K562 (cell line): Measurements from ENCODE around the gene TMEM131L. TPM values are rescaled to one million over a fixed set of nuclear protein-coding genes. Genes with fewer than 3 reads are reported as not detected.
A peak's percentile ranks its signal among the peaks of the same experiment; 100 is the strongest.

Experiments
- ATAC-seq: fragments of 200-7000 bp; cut with Tn5 transposase; 3 replicates; pipeline ENCODE4 v1.9.1; 2020; ENCODE audit warnings: moderate library complexity
- BruUV-seq: library from RNA; stranded (reverse); fragments of 400-500 nt; replicated peaks from 2 replicates; lab custom pipeline; 2021; lab: Mats Ljungman, UMichigan
- CTCF ChIA-PET: fragments of 300-600 bp; formaldehyde crosslinking; extraction: SDS; loops from one replicate; lab custom pipeline; 2021; ENCODE audit warnings: low intra/inter-chr PET ratio; lab: Yijun Ruan, JAX
- POLR2A ChIA-PET: fragments of 300-600, 350-650 bp; sonication (Branson Sonifier 250); formaldehyde crosslinking; extraction: SDS; loops from one replicate; lab custom pipeline; 2021; ENCODE audit warnings: antibody characterized with exemption, inconsistent platforms; lab: Yijun Ruan, JAX
- DNase-seq, 4 experiments: peaks; one replicate each; pipeline versions ENCODE4 v3.0.0 to v3.0.0-alpha.2; 2011 to 2018; ENCODE audit warnings: low spot score in 3 of 4, mixed read lengths in 3 of 4; ENCODE audit errors: extremely low read depth in 1 of 4
- FAIRE-seq: peaks from 2 replicates; lab custom pipeline; 2011; peaks lifted over from hg19 to GRCh38; lab: Jason Lieb, UNC
- H2AFZ ChIP-seq: 2 replicates; pipeline ENCODE4 v1.6.0; 2011; ENCODE audit warnings: low read depth, low read length, control low read depth, inconsistent platforms
- H3K27ac ChIP-seq: fragments of 200-600 bp; 3 replicates; pipeline ENCODE4 v1.8.0; 2011; ENCODE audit warnings: low read depth, mild to moderate bottlenecking, control low read depth, inconsistent platforms, low read length, moderate library complexity, mixed read lengths; ENCODE audit errors: extremely low read depth
- H3K27me3 ChIP-seq, 2 experiments: fragments of 300-600 bp in 1 of 2; 2 replicates in 1 of 2; 3 replicates in 1 of 2; pipeline versions ENCODE4 v1.6.0 to v1.8.0; 2011; ENCODE audit warnings: inconsistent platforms in 2 of 2, low read length in 2 of 2, mild to moderate bottlenecking in 1 of 2, mixed read lengths in 1 of 2, moderate library complexity in 1 of 2; ENCODE audit not compliant: control insufficient read depth in 2 of 2, insufficient read depth in 2 of 2
- H3K36me3 ChIP-seq: fragments of 300-600 bp; 3 replicates; pipeline ENCODE4 v1.8.0; 2011; ENCODE audit warnings: mild to moderate bottlenecking, low read length, inconsistent platforms; ENCODE audit not compliant: control insufficient read depth, insufficient read depth
- H3K4me1 ChIP-seq, 2 experiments: fragments of 200-600 bp in 1 of 2; replicated peaks in 1 of 2; 2 replicates in 1 of 2; 3 replicates in 1 of 2; pipeline versions ENCODE4 v1.5.1 to v1.8.0; 2011; ENCODE audit warnings: inconsistent platforms in 2 of 2, low read length in 2 of 2, mild to moderate bottlenecking in 1 of 2, mixed read lengths in 1 of 2, moderate library complexity in 1 of 2; ENCODE audit not compliant: control insufficient read depth in 2 of 2, insufficient read depth in 2 of 2
- H3K4me2 ChIP-seq: 2 replicates; pipeline ENCODE4 v1.6.1; 2011; ENCODE audit warnings: low read length, control low read depth, inconsistent platforms, mixed read lengths; ENCODE audit not compliant: insufficient read depth
- H3K4me3 ChIP-seq: fragments of 200-600 bp; sonication (generic), shearing (Covaris generic); 2 replicates; pipeline ENCODE4 v1.5.1; 2016; ENCODE audit warnings: control low read depth, inconsistent platforms
- H3K79me2 ChIP-seq: fragments of 200-600 bp; 3 replicates; pipeline ENCODE4 v1.8.0; 2011; ENCODE audit warnings: low read length, inconsistent platforms; ENCODE audit not compliant: control insufficient read depth, insufficient read depth
- H3K9ac ChIP-seq, 2 experiments: 2 replicates each; pipeline versions ENCODE4 v1.6.0 to v1.6.1; 2011; ENCODE audit warnings: low read depth in 2 of 2, low read length in 2 of 2, control low read depth in 1 of 2, inconsistent platforms in 1 of 2, mild to moderate bottlenecking in 1 of 2, mixed read lengths in 1 of 2; ENCODE audit not compliant: insufficient read depth in 1 of 2
- H3K9me1 ChIP-seq: one replicate; pipeline ENCODE4 v1.6.0; 2011; ENCODE audit warnings: inconsistent platforms, mild to moderate bottlenecking, low read length, moderate library complexity; ENCODE audit not compliant: control insufficient read depth, insufficient read depth
- H3K9me3 ChIP-seq: replicated peaks from 2 replicates; pipeline ENCODE4 v1.5.1; 2011; ENCODE audit warnings: low read depth, low read length, inconsistent platforms; ENCODE audit not compliant: control insufficient read depth, insufficient read depth
- H4K20me1 ChIP-seq: replicated peaks from 2 replicates; pipeline ENCODE4 v1.6.1; 2011; ENCODE audit warnings: low read length, inconsistent platforms, mixed read lengths; ENCODE audit not compliant: control insufficient read depth, insufficient read depth
- ADNP ChIP-seq: fragments of 200-800 bp; sonication (Bioruptor generic); IDR thresholded peaks from 2 replicates; pipeline ENCODE4 v1.6.1; 2016; ENCODE audit warnings: missing genetic modification characterization, missing compliant biosample characterization
- ARID1B ChIP-seq: fragments of 450-650 bp; IDR thresholded peaks from 2 replicates; pipeline ENCODE4 v1.6.1; 2016; ENCODE audit warnings: antibody characterized with exemption, mild to moderate bottlenecking, inconsistent platforms
- CBX8 ChIP-seq: fragments of 200-600 bp; sonication (generic); IDR thresholded peaks from 2 replicates; pipeline ENCODE4 v1.6.1; 2012; ENCODE audit warnings: borderline replicate concordance, mixed run types, low read depth, mild to moderate bottlenecking, moderate library complexity, mixed read lengths, low read length, control low read depth, inconsistent platforms; ENCODE audit not compliant: poor library complexity, severe bottlenecking; ENCODE audit errors: extremely low read depth
- COPS2 ChIP-seq: fragments of 450-650 bp; conservative IDR thresholded peaks from 2 replicates; pipeline ENCODE4 v1.6.1; 2016; ENCODE audit warnings: mild to moderate bottlenecking, moderate library complexity
- ELF1 ChIP-seq: fragments of 200-800 bp; sonication (Bioruptor generic); IDR thresholded peaks from 2 replicates; pipeline ENCODE4 v1.6.1; 2016; ENCODE audit warnings: missing genetic modification characterization, missing compliant biosample characterization
- MEIS2 ChIP-seq: fragments of 450-650 bp; IDR thresholded peaks from 2 replicates; pipeline ENCODE4 v1.6.1; 2014; ENCODE audit warnings: mild to moderate bottlenecking; ENCODE audit not compliant: partially characterized antibody
- MIER1 ChIP-seq: fragments of 450-650 bp; IDR thresholded peaks from 2 replicates; pipeline ENCODE4 v1.6.1; 2016; ENCODE audit warnings: antibody characterized with exemption, mild to moderate bottlenecking, low read depth
- MXI1 ChIP-seq: IDR thresholded peaks from 2 replicates; pipeline ENCODE4 v1.6.1; 2011; ENCODE audit warnings: low read depth, mild to moderate bottlenecking, improper control_type of control experiment, low read length
- PHF8 ChIP-seq: fragments of 200-600 bp; sonication (generic); IDR thresholded peaks from 2 replicates; pipeline ENCODE4 v1.6.1; 2012; ENCODE audit warnings: mixed run types, mild to moderate bottlenecking, inconsistent platforms, low read length, moderate library complexity, borderline replicate concordance
- PHTF2 ChIP-seq: fragments of 250-450 bp; sonication (Bioruptor Pico); IDR thresholded peaks from 2 replicates; pipeline ENCODE4 v1.5.0; 2021; ENCODE audit warnings: mild to moderate bottlenecking
- RCOR1 ChIP-seq, 2 experiments: IDR thresholded peaks; 2 replicates each; pipeline ENCODE4 v1.6.1; 2012; ENCODE audit warnings: low read depth in 2 of 2, low read length in 2 of 2, borderline replicate concordance in 1 of 2, improper control_type of control experiment in 1 of 2
- SETDB1 ChIP-seq: IDR thresholded peaks from one replicate; pipeline ENCODE4 v1.6.1; 2012; ENCODE audit warnings: low read length, control low read depth, inconsistent platforms
- SNIP1 ChIP-seq: fragments of 450-650 bp; IDR thresholded peaks from 2 replicates; pipeline ENCODE4 v1.7.1; 2017; ENCODE audit warnings: low read depth, mild to moderate bottlenecking
- TEAD1 ChIP-seq, 2 experiments: fragments of 450-650 bp in 1 of 2; sonication (generic) in 1 of 2; formaldehyde crosslinking; IDR thresholded peaks; 2 replicates each; pipeline versions ENCODE4 v1.4.0 to v1.8.0; 2020 to 2022; ENCODE audit warnings: mild to moderate bottlenecking in 2 of 2, missing genetic modification reagents in 1 of 2
- ZFP36 ChIP-seq: fragments of 150-350 bp; IDR thresholded peaks from 2 replicates; pipeline ENCODE4 v1.6.1; 2018; ENCODE audit warnings: low read length, low read depth; ENCODE audit not compliant: partially characterized antibody
- ZNF133 ChIP-seq: fragments of 250-450 bp; sonication (Bioruptor Pico); IDR thresholded peaks from 2 replicates; pipeline ENCODE4 v1.4.0; 2020; ENCODE audit warnings: mild to moderate bottlenecking
- ZNF253 ChIP-seq: fragments of 250-450 bp; sonication (Bioruptor Pico); conservative IDR thresholded peaks from 2 replicates; pipeline ENCODE4 v1.6.1; 2021; ENCODE audit warnings: mild to moderate bottlenecking
- ZNF57 ChIP-seq: fragments of 450-650 bp; formaldehyde crosslinking; IDR thresholded peaks from 2 replicates; pipeline ENCODE4 v1.4.0; 2020; ENCODE audit warnings: mild to moderate bottlenecking, moderate library complexity
- WGBS: fragments of 100-300 bp; shearing (Covaris generic); methylation state at CpG from one replicate; pipeline ENCODE4 v1.1.6; 2016; ENCODE audit warnings: low coverage, mixed read lengths; ENCODE audit not compliant: insufficient coverage; ENCODE audit errors: missing lambda C conversion rate; 5-methylcytosine and 5-hydroxymethylcytosine counted together
- in situ Hi-C: fragments of 300-500 bp; cut with MboI; formaldehyde crosslinking; loops from 4 replicates; pipeline ENCODE4 v1.15.0; 2018; ENCODE audit warnings: inconsistent platforms, mixed read lengths
- intact Hi-C: fragments of 100-400 bp; cut with micrococcal nuclease; formaldehyde crosslinking; loops from 2 replicates; pipeline ENCODE4 v1.14.2; 2022
- polyA plus RNA-seq, 8 experiments: library from polyadenylated mRNA; depleted of rRNA in 4 of 8; stranded (reverse) in 5 of 8; unstranded in 3 of 8; fragments of >200 nt; fragmentation: Nextera tagmentation in 2 of 8; fragmentation: Illumina TruSeq in 1 of 8; extraction: Ambion mirVana in 2 of 8; extraction: Trizol in 1 of 8; gene quantifications; 2 replicates each; pipeline versions ENCODE4 v1.2.1 to v1.2.3, GENCODE V29; 2011 to 2014; ENCODE audit warnings: inconsistent platforms in 1 of 8, missing spikeins in 1 of 8
- total RNA-seq, 7 experiments: library from RNA; depleted of rRNA in 6 of 7; stranded (reverse); fragments of >200 nt in 6 of 7; fragmentation: Illumina TruSeq in 2 of 7; extraction: Trizol in 2 of 7; gene quantifications; 2 replicates each; pipeline versions ENCODE4 v1.2.1 to v1.2.3, GENCODE V29; 2011 to 2021; ENCODE audit warnings: low replicate concordance in 1 of 7
- TF ChIP-seq, protein P1 (sequence below), 2 experiments: fragments of 450-650 bp in 1 of 2; IDR thresholded peaks; 2 replicates each; pipeline ENCODE4 v1.6.1; 2011 to 2017; ENCODE audit warnings: low read depth in 2 of 2, antibody characterized with exemption in 1 of 2, borderline replicate concordance in 1 of 2, low read length in 1 of 2, mild to moderate bottlenecking in 1 of 2, mixed read lengths in 1 of 2; ENCODE audit not compliant: control insufficient read depth in 1 of 2

TMEM131L gene
- total and polyA plus RNA-seq, 9 of the 15 experiments (the other 6 are each of a cell fraction or from before 2014, with no cell fraction given) = 1.2 to 20.8 (median 12.9) TPM

DNA sequence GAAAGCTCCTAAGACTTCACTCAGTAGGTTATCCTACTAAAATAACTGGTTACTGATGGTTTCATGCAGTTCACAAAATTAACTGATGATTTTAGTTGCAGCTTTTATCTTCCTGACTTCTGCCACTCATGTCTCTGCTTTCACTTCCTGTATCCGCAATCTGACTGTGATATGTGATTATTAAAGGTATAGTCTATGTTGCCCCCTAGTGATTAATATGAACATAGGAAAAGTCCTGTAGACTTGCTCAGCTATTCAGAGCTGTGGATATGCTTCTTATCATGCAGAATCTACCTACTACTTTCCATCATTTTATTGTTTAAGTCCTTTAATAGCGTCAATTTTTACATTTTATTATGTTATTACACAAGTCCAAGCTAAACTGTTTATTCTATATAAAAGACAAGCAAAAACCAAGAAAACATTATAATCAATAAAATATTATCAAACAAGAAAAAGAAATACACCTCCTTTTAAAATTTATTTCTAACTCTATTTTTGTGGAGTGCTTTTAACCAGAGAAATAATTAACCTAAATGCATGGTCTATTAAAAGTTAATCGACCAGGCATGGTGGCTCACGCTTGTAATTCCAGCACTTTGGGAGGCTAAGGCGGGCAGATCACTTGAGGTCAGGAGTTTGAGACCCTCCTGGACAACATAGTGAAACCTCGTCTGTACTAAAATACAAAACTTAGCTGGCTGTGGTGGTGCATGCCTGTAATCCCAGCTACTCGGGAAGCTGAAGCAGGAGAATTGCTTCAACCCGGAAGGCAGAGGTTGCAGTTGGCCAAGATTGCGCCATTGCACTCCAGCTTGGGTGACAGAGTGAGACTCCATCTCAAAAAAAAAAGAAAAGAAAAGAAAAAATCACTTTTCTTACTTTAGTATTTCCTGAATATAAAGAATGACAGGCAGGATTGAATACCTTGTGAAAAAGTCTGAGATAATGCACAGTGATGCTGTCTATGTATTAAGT, 177.5 kb downstream of the TMEM131L start:
- no peak overlapping the region for H3K4me2 ChIP-seq
- H3K9me3 ChIP-seq = no peaks in the 10 kb centered on the region
- H3K79me2 ChIP-seq = no peaks in the 10 kb centered on the region
- H3K9ac ChIP-seq = no peak overlapping the region
- ChIA-PET POLR2A (no interaction called here), CTCF (interaction anchor here (0.7 to 1.2 kb wide), 4 partner anchors 500 to 797 kb away, joined by 3 to 5 read pairs (median 4); no protein-coding TSS in a partner anchor)
- H3K4me1 ChIP-seq = peaks cover 0 to 7% of the 10 kb centered on the region in 2 experiments; a peak in 3 of 5 replicates
- 35% methylated on average over 9 of the region's 9 CpGs for WGBS
- ATAC-seq (peak; percentile 83), FAIRE-seq (peak; percentile 67), DNase-seq (peak; percentile 44 to 57 (median 55))
- no peak overlapping the region for H2AFZ ChIP-seq
- no peak overlapping the region for H3K4me3 ChIP-seq
- H3K9me1 ChIP-seq = no peaks in the 10 kb centered on the region
- in situ Hi-C loops (no loop called here), intact Hi-C loops (loop anchor here (1.0 to 10.0 kb wide), 4 partner anchors 66 to 559 kb away; partner anchors contain the start of gene MND1)
- H3K27ac ChIP-seq = no peak overlapping the region
- BruUV-seq = no TSS peak
- no peaks in the 10 kb centered on the region for H4K20me1 ChIP-seq
- H3K27me3 ChIP-seq = no peaks in the 10 kb centered on the region
- no peaks in the 10 kb centered on the region for H3K36me3 ChIP-seq
- no peak for TF ChIP-seq CBX8
- TF ChIP-seq ZNF57 (CRISPR knock-in tag) = no peak
- TF ChIP-seq ELF1 (tag) = peak; percentile 71
- no peak for TF ChIP-seq TEAD1 (CRISPR knock-in tag; IDR thresholded peaks at IDR 0.05)
- peak in 1 of 2 experiments; percentile 47; a peak in 1 of 4 replicates for TF ChIP-seq RCOR1 (IDR thresholded peaks at IDR 0.05; ENCODE audit: borderline replicate concordance in 1 of 2, low read depth in 2 of 2, low read length in 2 of 2)
- TF ChIP-seq ZFP36 = no peak
- no peak for TF ChIP-seq PHTF2 (CRISPR knock-in tag)
- no peak for TF ChIP-seq MXI1
- TF ChIP-seq PHF8 = no peak
- no peak for TF ChIP-seq ARID1B
- TF ChIP-seq, protein P1, sequence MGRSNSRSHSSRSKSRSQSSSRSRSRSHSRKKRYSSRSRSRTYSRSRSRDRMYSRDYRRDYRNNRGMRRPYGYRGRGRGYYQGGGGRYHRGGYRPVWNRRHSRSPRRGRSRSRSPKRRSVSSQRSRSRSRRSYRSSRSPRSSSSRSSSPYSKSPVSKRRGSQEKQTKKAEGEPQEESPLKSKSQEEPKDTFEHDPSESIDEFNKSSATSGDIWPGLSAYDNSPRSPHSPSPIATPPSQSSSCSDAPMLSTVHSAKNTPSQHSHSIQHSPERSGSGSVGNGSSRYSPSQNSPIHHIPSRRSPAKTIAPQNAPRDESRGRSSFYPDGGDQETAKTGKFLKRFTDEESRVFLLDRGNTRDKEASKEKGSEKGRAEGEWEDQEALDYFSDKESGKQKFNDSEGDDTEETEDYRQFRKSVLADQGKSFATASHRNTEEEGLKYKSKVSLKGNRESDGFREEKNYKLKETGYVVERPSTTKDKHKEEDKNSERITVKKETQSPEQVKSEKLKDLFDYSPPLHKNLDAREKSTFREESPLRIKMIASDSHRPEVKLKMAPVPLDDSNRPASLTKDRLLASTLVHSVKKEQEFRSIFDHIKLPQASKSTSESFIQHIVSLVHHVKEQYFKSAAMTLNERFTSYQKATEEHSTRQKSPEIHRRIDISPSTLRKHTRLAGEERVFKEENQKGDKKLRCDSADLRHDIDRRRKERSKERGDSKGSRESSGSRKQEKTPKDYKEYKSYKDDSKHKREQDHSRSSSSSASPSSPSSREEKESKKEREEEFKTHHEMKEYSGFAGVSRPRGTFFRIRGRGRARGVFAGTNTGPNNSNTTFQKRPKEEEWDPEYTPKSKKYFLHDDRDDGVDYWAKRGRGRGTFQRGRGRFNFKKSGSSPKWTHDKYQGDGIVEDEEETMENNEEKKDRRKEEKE (IDR thresholded peaks at IDR 0.05; ENCODE audit: borderline replicate concordance in 1 of 2, control insufficient read depth in 1 of 2, low read depth in 2 of 2, low read length in 1 of 2) = no peak
- TF ChIP-seq ZNF133 = no peak
- no peak for TF ChIP-seq SNIP1
- TF ChIP-seq MIER1 = no peak
- TF ChIP-seq SETDB1 = no peak
- TF ChIP-seq MEIS2 = peak; percentile 28
- no peak for TF ChIP-seq ZNF253 (CRISPR knock-in tag)
- TF ChIP-seq ADNP (tag) = no peak
- no peak for TF ChIP-seq COPS2
